ENCODE results near the gene FSHB.

DNA sequence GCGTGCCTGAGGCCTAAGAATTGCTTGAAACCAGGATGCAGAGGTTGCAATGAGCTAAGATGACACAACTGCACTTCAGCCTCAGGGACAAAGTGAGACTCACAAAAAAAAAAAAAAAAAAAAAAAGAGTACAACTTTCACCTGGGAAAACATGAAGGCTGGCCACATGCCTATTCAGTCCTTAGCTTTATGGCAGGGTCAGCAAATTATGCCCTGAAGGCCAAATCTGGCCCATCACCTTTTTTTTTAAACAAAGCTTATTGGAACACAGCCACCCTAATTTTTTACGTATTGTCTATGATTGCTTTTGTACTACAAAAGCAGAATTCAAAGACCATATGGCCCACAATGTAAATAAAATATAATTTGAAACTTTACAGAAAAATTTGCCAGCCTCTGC lies 8.2 kb downstream of the FSHB start:
- TF ChIP-seq, protein P1, sequence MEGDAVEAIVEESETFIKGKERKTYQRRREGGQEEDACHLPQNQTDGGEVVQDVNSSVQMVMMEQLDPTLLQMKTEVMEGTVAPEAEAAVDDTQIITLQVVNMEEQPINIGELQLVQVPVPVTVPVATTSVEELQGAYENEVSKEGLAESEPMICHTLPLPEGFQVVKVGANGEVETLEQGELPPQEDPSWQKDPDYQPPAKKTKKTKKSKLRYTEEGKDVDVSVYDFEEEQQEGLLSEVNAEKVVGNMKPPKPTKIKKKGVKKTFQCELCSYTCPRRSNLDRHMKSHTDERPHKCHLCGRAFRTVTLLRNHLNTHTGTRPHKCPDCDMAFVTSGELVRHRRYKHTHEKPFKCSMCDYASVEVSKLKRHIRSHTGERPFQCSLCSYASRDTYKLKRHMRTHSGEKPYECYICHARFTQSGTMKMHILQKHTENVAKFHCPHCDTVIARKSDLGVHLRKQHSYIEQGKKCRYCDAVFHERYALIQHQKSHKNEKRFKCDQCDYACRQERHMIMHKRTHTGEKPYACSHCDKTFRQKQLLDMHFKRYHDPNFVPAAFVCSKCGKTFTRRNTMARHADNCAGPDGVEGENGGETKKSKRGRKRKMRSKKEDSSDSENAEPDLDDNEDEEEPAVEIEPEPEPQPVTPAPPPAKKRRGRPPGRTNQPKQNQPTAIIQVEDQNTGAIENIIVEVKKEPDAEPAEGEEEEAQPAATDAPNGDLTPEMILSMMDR (IDR thresholded peaks at IDR 0.05; ENCODE audit: control extremely low read depth in 1 of 3, insufficient read depth in 1 of 3, low read depth in 1 of 3, low read length in 3 of 3) = no peak
- TF ChIP-seq HDAC2 (IDR thresholded peaks at IDR 0.05; ENCODE audit: borderline replicate concordance in 1 of 2, low read depth in 2 of 2, low read length in 2 of 2) (no peak), POLR2A (IDR thresholded peaks at IDR 0.05; ENCODE audit: control extremely low read depth in 1 of 2, low read depth in 2 of 2, low read length in 2 of 2) (no peak), JUND (IDR thresholded peaks at IDR 0.05; ENCODE audit: low read length) (no peak), EP300 (IDR thresholded peaks at IDR 0.05; ENCODE audit: borderline replicate concordance in 1 of 2, low read depth in 2 of 2, low read length in 2 of 2) (no peak), TAF1 (IDR thresholded peaks at IDR 0.05; ENCODE audit: low read depth, low read length) (no peak), EGR1 (IDR thresholded peaks at IDR 0.05; ENCODE audit: borderline replicate concordance, low read depth, low read length) (no peak)

All from H1 (cell line).